K562 (cell line): Measurements from ENCODE around the gene RIPPLY3. TPM values are rescaled to one million over a fixed set of nuclear protein-coding genes. Genes with fewer than 3 reads are reported as not detected.

Source experiments
- ATAC-seq: fragments of 200-7000 bp; cut with Tn5 transposase; 3 replicates; pipeline ENCODE4 v1.9.1; 2020; ENCODE audit warnings: moderate library complexity
- BruUV-seq: library from RNA; stranded (reverse); fragments of 400-500 nt; replicated peaks from 2 replicates; lab custom pipeline; 2021; lab: Mats Ljungman, UMichigan
- CTCF ChIA-PET: fragments of 300-600 bp; formaldehyde crosslinking; extraction: SDS; loops from one replicate; lab custom pipeline; 2021; ENCODE audit warnings: low intra/inter-chr PET ratio; lab: Yijun Ruan, JAX
- POLR2A ChIA-PET: fragments of 300-600, 350-650 bp; sonication (Branson Sonifier 250); formaldehyde crosslinking; extraction: SDS; loops from one replicate; lab custom pipeline; 2021; ENCODE audit warnings: antibody characterized with exemption, inconsistent platforms; lab: Yijun Ruan, JAX
- DNase-seq, 4 experiments: peaks; one replicate each; pipeline versions ENCODE4 v3.0.0 to v3.0.0-alpha.2; 2011 to 2018; ENCODE audit warnings: low spot score in 3 of 4, mixed read lengths in 3 of 4; ENCODE audit errors: extremely low read depth in 1 of 4
- FAIRE-seq: peaks from 2 replicates; lab custom pipeline; 2011; peaks lifted over from hg19 to GRCh38; lab: Jason Lieb, UNC
- H2AFZ ChIP-seq: 2 replicates; pipeline ENCODE4 v1.6.0; 2011; ENCODE audit warnings: low read depth, low read length, control low read depth, inconsistent platforms
- H3K27ac ChIP-seq: fragments of 200-600 bp; 3 replicates; pipeline ENCODE4 v1.8.0; 2011; ENCODE audit warnings: low read depth, mild to moderate bottlenecking, control low read depth, inconsistent platforms, low read length, moderate library complexity, mixed read lengths; ENCODE audit errors: extremely low read depth
- H3K27me3 ChIP-seq, 2 experiments: fragments of 300-600 bp in 1 of 2; 2 replicates in 1 of 2; 3 replicates in 1 of 2; pipeline versions ENCODE4 v1.6.0 to v1.8.0; 2011; ENCODE audit warnings: inconsistent platforms in 2 of 2, low read length in 2 of 2, mild to moderate bottlenecking in 1 of 2, mixed read lengths in 1 of 2, moderate library complexity in 1 of 2; ENCODE audit not compliant: control insufficient read depth in 2 of 2, insufficient read depth in 2 of 2
- H3K36me3 ChIP-seq: fragments of 300-600 bp; 3 replicates; pipeline ENCODE4 v1.8.0; 2011; ENCODE audit warnings: mild to moderate bottlenecking, low read length, inconsistent platforms; ENCODE audit not compliant: control insufficient read depth, insufficient read depth
- H3K4me1 ChIP-seq, 2 experiments: fragments of 200-600 bp in 1 of 2; replicated peaks in 1 of 2; 2 replicates in 1 of 2; 3 replicates in 1 of 2; pipeline versions ENCODE4 v1.5.1 to v1.8.0; 2011; ENCODE audit warnings: inconsistent platforms in 2 of 2, low read length in 2 of 2, mild to moderate bottlenecking in 1 of 2, mixed read lengths in 1 of 2, moderate library complexity in 1 of 2; ENCODE audit not compliant: control insufficient read depth in 2 of 2, insufficient read depth in 2 of 2
- H3K4me2 ChIP-seq: 2 replicates; pipeline ENCODE4 v1.6.1; 2011; ENCODE audit warnings: low read length, control low read depth, inconsistent platforms, mixed read lengths; ENCODE audit not compliant: insufficient read depth
- H3K4me3 ChIP-seq: fragments of 200-600 bp; sonication (generic), shearing (Covaris generic); 2 replicates; pipeline ENCODE4 v1.5.1; 2016; ENCODE audit warnings: control low read depth, inconsistent platforms
- H3K79me2 ChIP-seq: fragments of 200-600 bp; 3 replicates; pipeline ENCODE4 v1.8.0; 2011; ENCODE audit warnings: low read length, inconsistent platforms; ENCODE audit not compliant: control insufficient read depth, insufficient read depth
- H3K9ac ChIP-seq, 2 experiments: 2 replicates each; pipeline versions ENCODE4 v1.6.0 to v1.6.1; 2011; ENCODE audit warnings: low read depth in 2 of 2, low read length in 2 of 2, control low read depth in 1 of 2, inconsistent platforms in 1 of 2, mild to moderate bottlenecking in 1 of 2, mixed read lengths in 1 of 2; ENCODE audit not compliant: insufficient read depth in 1 of 2
- H3K9me1 ChIP-seq: one replicate; pipeline ENCODE4 v1.6.0; 2011; ENCODE audit warnings: inconsistent platforms, mild to moderate bottlenecking, low read length, moderate library complexity; ENCODE audit not compliant: control insufficient read depth, insufficient read depth
- H3K9me3 ChIP-seq: replicated peaks from 2 replicates; pipeline ENCODE4 v1.5.1; 2011; ENCODE audit warnings: low read depth, low read length, inconsistent platforms; ENCODE audit not compliant: control insufficient read depth, insufficient read depth
- H4K20me1 ChIP-seq: replicated peaks from 2 replicates; pipeline ENCODE4 v1.6.1; 2011; ENCODE audit warnings: low read length, inconsistent platforms, mixed read lengths; ENCODE audit not compliant: control insufficient read depth, insufficient read depth
- ARID1B ChIP-seq: fragments of 450-650 bp; IDR thresholded peaks from 2 replicates; pipeline ENCODE4 v1.6.1; 2016; ENCODE audit warnings: antibody characterized with exemption, mild to moderate bottlenecking, inconsistent platforms
- C11orf30 ChIP-seq: fragments of 450-650 bp; IDR thresholded peaks from 2 replicates; pipeline ENCODE4 v1.6.1; 2016; ENCODE audit warnings: low read depth, mild to moderate bottlenecking
- DMBX1 ChIP-seq: fragments of 250-450 bp; sonication (Bioruptor Pico); IDR thresholded peaks from 2 replicates; pipeline ENCODE4 v1.8.0; 2022; ENCODE audit warnings: inconsistent platforms, mild to moderate bottlenecking, moderate library complexity, borderline replicate concordance
- ETV1 ChIP-seq: fragments of 450-650 bp; conservative IDR thresholded peaks from 2 replicates; pipeline ENCODE4 v1.6.1; 2016; ENCODE audit warnings: missing genetic modification characterization, control low read depth, low read depth, missing compliant biosample characterization
- GABPB2 ChIP-seq: fragments of 250-450 bp; sonication (Bioruptor Pico); conservative IDR thresholded peaks from 2 replicates; pipeline ENCODE4 v1.5.1; 2021; ENCODE audit warnings: mild to moderate bottlenecking
- HDGF ChIP-seq: fragments of 450-650 bp; IDR thresholded peaks from 2 replicates; pipeline ENCODE4 v1.6.1; 2016
- MBD2 ChIP-seq: sonication (generic); IDR thresholded peaks from 2 replicates; pipeline ENCODE4 v1.6.1; 2016; ENCODE audit warnings: low read depth, borderline replicate concordance
- PCBP2 ChIP-seq: fragments of 200-400 bp; formaldehyde crosslinking; IDR thresholded peaks from 2 replicates; pipeline ENCODE4 v1.6.1; 2018; ENCODE audit warnings: low read length, low read depth, mild to moderate bottlenecking, moderate library complexity; ENCODE audit not compliant: poor library complexity, severe bottlenecking
- REST ChIP-seq, 2 experiments: fragments of 450-650 bp; formaldehyde crosslinking in 1 of 2; IDR thresholded peaks; 2 replicates each; pipeline versions ENCODE4 v1.4.0 to v1.6.1; 2014 to 2020; ENCODE audit warnings: mild to moderate bottlenecking in 2 of 2, borderline replicate concordance in 1 of 2, low read depth in 1 of 2
- SLC30A9 ChIP-seq: fragments of 250-450 bp; sonication (Bioruptor Pico); IDR thresholded peaks from 2 replicates; pipeline ENCODE4 v1.8.0; 2022; ENCODE audit warnings: mild to moderate bottlenecking, moderate library complexity
- SOX6 ChIP-seq: fragments of 450-650 bp; IDR thresholded peaks from 2 replicates; pipeline ENCODE4 v1.6.1; 2014; ENCODE audit warnings: mild to moderate bottlenecking
- TCF3 ChIP-seq: sonication (generic); formaldehyde crosslinking; IDR thresholded peaks from 2 replicates; pipeline ENCODE4 v1.4.0; 2020; ENCODE audit warnings: mild to moderate bottlenecking, missing genetic modification reagents
- XRCC5 ChIP-seq: fragments of 200-400 bp; formaldehyde crosslinking; IDR thresholded peaks from 2 replicates; pipeline ENCODE4 v1.6.1; 2017; ENCODE audit warnings: low read depth, mild to moderate bottlenecking, low read length
- ZEB2 ChIP-seq: fragments of 450-650 bp; IDR thresholded peaks from 2 replicates; pipeline ENCODE4 v1.6.1; 2016
- ZFPM2 ChIP-seq: fragments of 250-450 bp; sonication (Bioruptor Pico); IDR thresholded peaks from 2 replicates; pipeline ENCODE4 v1.5.1; 2022; ENCODE audit warnings: mild to moderate bottlenecking
- ZNF41 ChIP-seq: fragments of 250-450 bp; sonication (Bioruptor Pico); conservative IDR thresholded peaks from 2 replicates; pipeline ENCODE4 v1.4.0; 2020; ENCODE audit warnings: mild to moderate bottlenecking
- WGBS: fragments of 100-300 bp; shearing (Covaris generic); methylation state at CpG from one replicate; pipeline ENCODE4 v1.1.6; 2016; ENCODE audit warnings: low coverage, mixed read lengths; ENCODE audit not compliant: insufficient coverage; ENCODE audit errors: missing lambda C conversion rate; 5-methylcytosine and 5-hydroxymethylcytosine counted together
- in situ Hi-C: fragments of 300-500 bp; cut with MboI; formaldehyde crosslinking; loops from 4 replicates; pipeline ENCODE4 v1.15.0; 2018; ENCODE audit warnings: inconsistent platforms, mixed read lengths
- intact Hi-C: fragments of 100-400 bp; cut with micrococcal nuclease; formaldehyde crosslinking; loops from 2 replicates; pipeline ENCODE4 v1.14.2; 2022
- polyA plus RNA-seq, 8 experiments: library from polyadenylated mRNA; depleted of rRNA in 4 of 8; stranded (reverse) in 5 of 8; unstranded in 3 of 8; fragments of >200 nt; fragmentation: Nextera tagmentation in 2 of 8; fragmentation: Illumina TruSeq in 1 of 8; extraction: Ambion mirVana in 2 of 8; extraction: Trizol in 1 of 8; gene quantifications; 2 replicates each; pipeline versions ENCODE4 v1.2.1 to v1.2.3, GENCODE V29; 2011 to 2014; ENCODE audit warnings: inconsistent platforms in 1 of 8, missing spikeins in 1 of 8
- total RNA-seq, 7 experiments: library from RNA; depleted of rRNA in 6 of 7; stranded (reverse); fragments of >200 nt in 6 of 7; fragmentation: Illumina TruSeq in 2 of 7; extraction: Trizol in 2 of 7; gene quantifications; 2 replicates each; pipeline versions ENCODE4 v1.2.1 to v1.2.3, GENCODE V29; 2011 to 2021; ENCODE audit warnings: low replicate concordance in 1 of 7

RIPPLY3 gene
- total and polyA plus RNA-seq, 9 of the 15 experiments (the other 6 are each of a cell fraction or from before 2014, with no cell fraction given), result not detected

- TF ChIP-seq ARID1B (peak; percentile 91), C11orf30 (peak; percentile 75), ZFPM2 (CRISPR knock-in tag) (no peak), MBD2 (0 out of 2 replicates have a peak, but pooled peaks have one; percentile 30), SOX6 (peak; percentile 83), ZNF41 (no peak), HDGF (no peak), PCBP2 (no peak), ZEB2 (peak; percentile 79; the same call in 1 of the 2 replicates), GABPB2 (CRISPR knock-in tag) (no peak)
These were observed 11.6 kb downstream of the RIPPLY3 start (continued) for GRCh38 chr21:37017951-37018679.

GRCh38 chr21:37026499-37026898, 20.0 kb downstream of the RIPPLY3 start:
- Histone ChIP-seq H3K9ac (no peak overlapping the region), H3K9me3 (no peaks in the 10 kb centered on the region), H3K36me3 (no peaks in the 10 kb centered on the region), H2AFZ (no peak overlapping the region; the same call in 1 of the 2 replicates), H3K27me3 (no peaks in the 10 kb centered on the region), H3K9me1 (no peaks in the 10 kb centered on the region), H3K79me2 (no peaks in the 10 kb centered on the region), H3K4me3 (no peak overlapping the region), H3K27ac (no peak overlapping the region), H4K20me1 (no peaks in the 10 kb centered on the region), H3K4me1 (no peaks in the 10 kb centered on the region), H3K4me2 (no peak overlapping the region)
- 8% methylated on average over 4 of the region's 4 CpGs for WGBS
- intact Hi-C loops (no loop called here), in situ Hi-C loops (no loop called here)
- ATAC-seq (no peak), DNase-seq (no peak), FAIRE-seq (no peak)
- BruUV-seq, result no TSS peak
- POLR2A ChIA-PET, result interaction anchor here (1.1 to 1.9 kb wide), 5 partner anchors 8 to 34 kb away, joined by 3 to 7 read pairs (median 3); no protein-coding TSS in a partner anchor
- CTCF ChIA-PET, result no interaction called here
- TF ChIP-seq DMBX1 (CRISPR knock-in tag) (no peak), TCF3 (no peak), REST (IDR thresholded peaks at IDR 0.05; ENCODE audit: borderline replicate concordance) (no peak), REST (CRISPR knock-in tag; IDR thresholded peaks at IDR 0.05; ENCODE audit: low read depth) (no peak), ETV1 (tag) (no peak), XRCC5 (no peak), SLC30A9 (CRISPR knock-in tag) (no peak)
